Islet precursor cell (in vitro differentiated cells): ENCODE results near the gene BEX5.
"Not testable (repeated sequence)": the region's sequence is repeated elsewhere in the genome, so short reads cannot be mapped to it uniquely, and the experiment has no call there.

ENCODE experiments used
- DNase-seq: peaks from one replicate; pipeline ENCODE4 v3.0.0-alpha.2; 2018

BEX5 gene

DNA sequence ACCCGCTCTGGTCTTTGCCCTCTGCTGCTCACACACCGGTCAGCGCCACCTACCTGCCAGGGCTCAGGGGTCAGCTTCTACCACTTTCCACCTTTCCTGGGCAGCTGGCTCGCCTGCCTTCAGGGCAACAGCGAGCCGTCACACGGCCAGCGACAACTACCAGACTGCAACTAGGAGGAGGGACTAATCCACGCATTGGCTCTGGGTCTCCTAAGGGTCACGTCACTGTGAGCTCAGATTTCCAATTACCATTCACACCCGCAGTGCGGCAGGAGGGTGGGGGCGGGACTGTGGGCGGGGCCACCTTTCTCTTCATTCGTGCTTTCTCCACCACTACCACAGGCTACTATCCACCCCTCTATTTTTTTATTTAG, at the start of gene BEX5:
BEX5 (minus strand) TSS at position 172 of the 374 bp plus-strand sequence. CDS start 1,712 bp downstream, outside the sequence.
- DNase-seq = peak; percentile 88

DNA sequence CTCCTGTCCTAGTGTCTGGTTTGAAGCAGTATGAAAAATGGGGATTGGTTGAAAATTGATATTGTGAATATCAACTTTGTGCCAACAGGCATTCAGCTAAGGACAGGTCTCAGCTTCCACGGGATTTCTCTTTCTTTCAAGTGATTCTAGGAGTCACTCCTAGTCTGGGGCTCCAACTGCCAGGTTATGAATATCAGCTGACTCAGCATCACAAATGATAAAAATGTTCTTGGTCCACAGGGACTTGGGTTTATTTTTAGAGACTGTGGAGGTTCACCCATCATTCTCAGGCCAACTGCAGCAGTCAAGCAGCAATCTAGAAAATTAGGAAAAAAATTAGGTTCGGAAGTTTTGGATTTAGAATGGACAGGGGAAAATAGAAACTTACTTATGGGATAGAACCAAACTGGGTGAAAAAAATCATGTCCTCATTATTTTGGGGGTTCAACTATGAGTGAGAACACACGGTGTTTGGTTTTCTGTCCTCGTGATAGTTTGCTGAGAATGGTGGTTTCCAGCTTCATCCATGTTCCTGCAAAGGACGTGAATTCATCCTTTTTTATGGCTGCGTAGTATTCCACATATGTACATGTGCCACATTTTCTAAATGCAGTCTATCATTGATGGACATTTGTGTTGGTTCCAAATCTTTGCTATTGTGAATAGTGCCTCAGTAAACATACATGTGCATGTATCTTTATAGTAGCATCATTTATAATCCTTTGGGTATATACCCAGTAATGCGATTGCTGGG, 30.4 kb upstream of the BEX5 start:
- no peak for DNase-seq

DNA sequence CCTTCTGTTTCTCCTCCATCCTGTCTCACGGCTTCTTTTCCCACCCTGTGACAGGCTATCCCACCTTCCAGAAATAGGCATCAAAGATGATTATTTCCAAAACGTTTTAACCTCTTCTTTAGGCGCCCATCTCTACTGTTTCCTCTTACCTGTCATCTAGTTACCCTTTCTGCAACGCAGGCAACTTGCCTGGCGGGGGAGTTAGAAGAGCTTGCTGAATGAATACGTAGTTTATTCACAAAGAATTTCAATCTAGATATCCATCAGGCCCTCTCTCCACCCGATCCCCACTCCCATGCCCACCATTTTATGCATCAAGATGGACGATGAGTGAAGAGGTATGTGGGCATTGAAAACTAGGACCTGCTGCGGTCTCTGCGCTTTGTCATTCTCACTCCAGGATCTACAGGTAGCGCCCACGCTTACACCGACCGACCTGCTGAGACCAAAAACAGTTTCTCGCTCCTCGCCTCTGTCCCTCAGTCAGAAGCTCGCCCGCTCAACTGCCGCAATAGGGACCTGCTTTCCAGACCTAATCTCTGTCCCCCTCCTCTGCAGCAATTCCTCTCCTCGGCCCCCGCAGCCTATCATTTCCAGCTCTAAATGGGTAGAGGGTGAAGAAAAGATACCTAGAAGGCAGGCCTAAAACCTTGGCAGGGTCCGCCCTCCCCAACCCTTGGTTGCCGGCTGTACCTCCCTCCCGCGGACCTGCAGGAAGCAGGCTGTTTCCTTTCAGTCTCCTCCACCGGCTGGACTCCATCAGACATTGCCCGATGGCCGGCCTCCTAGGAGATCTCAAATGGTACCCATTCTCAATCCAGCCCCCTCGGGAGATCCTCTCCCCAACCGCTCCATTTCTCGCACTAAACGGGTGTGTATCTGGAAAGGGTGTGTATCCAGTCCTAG, 624 bp downstream of the BEX5 start:
- no peak for DNase-seq

DNA sequence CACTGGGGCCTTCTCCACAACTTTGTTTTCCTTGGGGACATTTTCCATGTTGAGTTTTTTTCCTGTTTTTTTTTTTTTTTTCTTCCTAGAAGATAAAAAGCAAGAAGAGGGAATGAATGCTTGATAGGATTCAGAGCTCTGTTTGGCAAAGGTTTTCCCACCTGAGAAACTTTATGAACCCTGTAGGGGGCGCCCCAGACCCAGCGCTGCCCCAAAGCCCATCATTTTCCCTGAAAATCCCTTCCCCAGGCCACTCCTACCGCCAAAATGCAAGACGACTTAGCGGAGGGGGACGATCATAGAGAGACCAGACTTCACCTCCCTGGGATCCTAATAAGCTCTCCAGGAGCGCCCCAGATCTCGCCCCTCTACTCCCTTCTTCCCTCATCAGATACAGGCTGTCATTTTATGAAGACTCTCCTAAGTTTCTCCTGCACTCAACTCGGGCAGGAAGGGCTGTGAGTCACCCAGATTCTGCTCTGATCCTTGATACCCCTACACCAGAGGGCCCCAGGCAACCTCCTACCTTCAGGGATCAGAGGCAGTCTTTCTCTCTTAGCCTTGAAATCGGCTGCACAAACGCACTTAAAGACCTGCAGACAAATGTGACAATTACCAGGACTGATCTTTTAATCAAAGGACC, 1.4 kb downstream of the BEX5 start:
- DNase-seq = no peak

DNA sequence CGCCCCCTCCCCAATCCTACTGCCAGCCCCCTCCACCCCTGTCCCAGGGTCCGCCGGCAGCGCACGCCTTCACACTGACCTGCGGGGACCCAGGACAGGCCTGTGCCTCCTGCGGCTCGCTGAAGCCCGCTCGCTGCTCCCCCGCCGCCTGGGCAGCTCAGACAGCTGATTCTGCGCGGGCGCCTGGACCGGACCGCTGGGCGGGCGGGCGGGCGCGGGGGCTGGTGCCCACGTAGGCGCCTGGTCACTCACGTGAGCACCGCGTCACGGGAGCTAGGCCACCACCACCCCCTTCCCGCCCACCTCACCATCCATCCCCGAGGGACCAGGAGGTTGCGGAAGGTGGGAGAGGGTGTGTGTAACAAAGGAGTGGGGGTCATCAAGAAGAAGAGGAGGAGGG, 13.5 kb downstream of the BEX5 start, which contains the start of gene TCEAL6:
TCEAL6 (minus strand) TSS at position 208 of the 400 bp plus-strand sequence.
- DNase-seq = not testable (repeated sequence)

DNA sequence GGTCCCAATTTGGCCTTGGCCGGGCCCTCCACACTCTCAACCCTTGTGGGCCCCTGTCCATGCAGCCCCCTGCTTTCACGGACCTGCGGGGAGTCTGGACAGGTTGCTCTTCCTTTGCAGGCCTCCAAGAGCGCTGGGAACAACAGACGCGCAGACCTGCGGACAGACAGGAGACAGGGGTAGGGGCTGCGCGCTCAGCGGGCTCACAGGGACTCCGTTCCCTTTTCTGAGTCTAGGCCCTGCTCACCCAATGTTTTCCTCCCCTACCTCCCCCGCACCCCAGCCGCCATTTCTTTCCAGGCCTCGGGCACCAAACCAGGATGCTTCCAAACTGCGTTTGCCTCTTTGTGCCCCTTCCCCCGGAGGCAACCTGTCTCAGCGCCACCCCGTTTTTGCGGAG, 14.1 kb downstream of the BEX5 start:
- DNase-seq = not testable (repeated sequence)

DNA sequence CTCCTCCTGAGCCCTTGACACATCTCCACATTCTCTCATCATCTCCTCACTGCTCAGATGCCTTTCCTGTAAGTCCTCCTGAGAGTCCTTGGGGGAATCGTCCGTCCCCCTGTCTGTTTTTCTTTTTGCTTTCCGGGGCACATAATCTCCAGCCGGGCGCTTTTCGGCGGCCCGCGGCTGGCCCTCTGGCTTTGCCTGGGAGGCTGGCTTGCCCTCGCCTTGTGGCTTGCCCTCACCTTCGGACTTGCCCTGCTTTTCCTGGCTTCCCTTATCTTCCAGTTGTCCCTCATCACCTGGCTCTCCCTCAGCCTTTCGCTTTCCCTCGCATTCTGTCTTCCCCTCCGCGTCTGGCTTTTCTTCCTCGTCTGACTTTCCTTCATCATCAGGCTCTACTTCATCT, 14.9 kb downstream of the BEX5 start:
- DNase-seq = not testable (repeated sequence)

DNA sequence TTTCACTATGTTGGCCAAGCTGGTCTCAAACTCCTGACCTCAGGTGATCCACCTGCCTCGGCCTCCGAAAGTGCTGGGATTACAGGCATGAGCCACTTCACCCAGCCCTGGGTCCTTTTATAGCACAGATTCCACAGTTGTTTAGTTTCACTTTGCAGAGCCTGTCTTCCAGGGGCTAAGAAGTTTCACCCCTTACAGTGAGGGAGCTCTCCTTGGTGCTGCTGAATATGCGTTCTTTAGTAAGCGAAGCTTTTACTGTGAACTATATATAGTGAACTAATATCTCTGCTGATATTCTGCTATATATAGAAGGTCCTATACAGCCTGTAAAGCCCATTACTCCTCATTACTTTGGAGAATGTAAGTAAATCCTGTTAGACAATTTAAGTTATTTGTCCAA, 17.7 kb downstream of the BEX5 start:
- no peak for DNase-seq

DNA sequence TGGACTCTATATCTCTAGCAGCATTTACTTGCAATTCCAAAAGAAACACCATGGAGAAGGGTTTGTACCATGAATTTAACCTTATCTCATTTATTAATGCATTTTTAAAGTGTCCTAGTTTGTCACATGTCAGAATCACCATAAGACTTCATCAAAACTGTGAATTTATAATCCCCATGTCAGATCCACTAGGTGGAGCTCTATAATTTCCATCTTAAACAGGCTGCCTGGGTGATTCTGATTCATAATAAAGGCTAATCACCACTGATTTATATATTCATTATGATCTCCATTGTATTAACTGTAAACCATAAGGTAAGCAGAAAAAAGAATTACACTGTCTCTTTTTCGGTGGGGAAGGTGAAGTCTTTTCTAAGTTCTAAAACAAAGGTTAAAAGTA, 26.3 kb downstream of the BEX5 start:
- no peak for DNase-seq

DNA sequence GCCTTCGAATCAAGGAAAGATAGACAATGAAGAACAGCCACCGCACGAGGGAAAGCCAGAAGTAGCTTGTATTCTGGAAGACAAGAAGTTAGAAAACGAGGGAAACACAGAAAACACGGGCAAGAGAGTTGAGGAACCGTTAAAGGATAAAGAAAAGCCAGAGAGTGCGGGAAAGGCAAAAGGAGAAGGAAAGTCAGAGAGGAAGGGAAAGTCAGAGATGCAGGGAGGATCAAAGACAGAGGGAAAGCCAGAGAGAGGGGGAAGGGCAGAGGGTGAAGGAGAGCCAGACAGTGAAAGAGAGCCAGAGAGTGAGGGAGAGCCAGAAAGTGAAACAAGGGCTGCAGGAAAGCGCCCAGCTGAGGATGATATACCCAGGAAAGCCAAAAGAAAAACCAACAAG, 28.9 kb downstream of the BEX5 start:
- no peak for DNase-seq

DNA sequence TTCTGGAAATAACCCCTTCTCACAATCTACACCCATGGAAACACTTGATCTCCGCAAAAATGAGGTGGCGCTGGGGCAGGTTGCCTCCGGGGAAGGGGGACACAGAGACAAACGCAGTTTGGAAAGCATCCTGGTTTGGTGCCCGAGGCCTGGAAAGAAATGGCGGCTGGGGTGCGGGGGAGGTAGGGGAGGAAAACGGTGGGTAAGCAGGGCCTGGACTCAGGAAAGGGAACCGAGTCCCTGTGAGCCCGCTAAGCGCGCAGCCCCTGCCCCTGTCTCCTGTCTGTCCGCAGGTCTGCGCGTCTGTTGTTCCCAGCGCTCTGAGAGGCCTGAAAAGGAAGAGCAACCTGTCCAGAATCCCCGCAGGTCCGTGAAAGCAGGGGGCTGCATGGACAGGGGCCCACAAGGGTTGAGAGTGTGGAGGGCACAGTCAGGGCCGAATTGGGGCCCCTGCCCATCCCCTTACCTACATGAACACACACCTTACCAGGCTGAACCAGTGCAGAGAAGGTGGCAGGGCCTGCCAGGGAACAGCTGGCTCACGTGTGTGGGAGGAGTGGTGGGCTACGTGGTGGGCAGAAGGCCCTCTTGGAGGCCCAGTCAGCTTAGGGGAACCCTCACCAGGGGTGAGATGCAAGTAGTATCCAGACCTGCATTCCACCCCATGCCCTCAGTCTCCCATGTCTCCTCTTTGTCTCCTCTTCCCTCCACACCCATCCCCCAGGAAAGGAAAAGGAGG, 29.5 kb downstream of the BEX5 start:
- DNase-seq = not testable (repeated sequence)

DNA sequence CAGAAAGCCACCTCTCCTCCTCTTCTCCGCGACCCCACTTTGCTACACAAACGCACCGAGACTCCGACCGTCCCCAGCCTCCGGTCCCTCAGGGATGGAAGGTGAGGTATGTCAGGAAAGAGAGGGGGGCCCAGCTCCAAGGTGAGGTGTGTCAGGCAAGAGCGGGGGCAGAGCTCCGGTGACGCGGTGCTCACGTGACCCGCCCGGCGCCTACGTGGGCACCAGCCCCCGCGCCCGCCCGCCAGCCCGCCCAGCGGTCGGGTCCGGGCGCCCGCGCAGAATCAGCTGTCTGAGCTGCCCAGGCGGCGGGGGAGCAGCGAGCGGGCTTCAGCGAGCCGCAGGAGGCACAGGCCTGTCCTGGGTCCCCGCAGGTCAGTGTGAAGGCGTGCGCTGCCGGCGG, 30.3 kb downstream of the BEX5 start, which contains the start of gene TCEAL2:
TCEAL2 (plus strand) TSS at position 244 of the 400 bp plus-strand sequence. CDS start 1,152 bp downstream, outside the sequence.
- DNase-seq = peak; percentile 53

DNA sequence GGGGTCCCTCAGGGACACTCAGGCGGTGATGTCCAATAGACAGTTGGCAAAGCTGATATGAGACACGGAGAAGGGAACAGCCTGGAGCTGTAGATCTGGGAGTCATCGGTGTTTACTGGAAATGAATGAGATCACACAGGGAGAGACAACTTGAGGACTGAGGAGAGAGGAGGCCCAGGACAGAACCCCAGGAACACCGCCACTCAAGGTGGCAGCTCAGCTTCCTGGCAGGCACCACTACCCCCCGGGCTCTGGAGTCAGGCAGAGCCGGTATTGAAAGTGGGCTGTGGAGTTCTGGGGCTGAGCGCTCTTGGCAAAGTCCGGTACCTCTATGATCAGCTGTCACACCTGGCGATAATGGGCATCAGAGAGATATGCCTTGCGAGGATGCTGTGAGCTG, 30.8 kb downstream of the BEX5 start:
- DNase-seq = not testable (repeated sequence)

DNA sequence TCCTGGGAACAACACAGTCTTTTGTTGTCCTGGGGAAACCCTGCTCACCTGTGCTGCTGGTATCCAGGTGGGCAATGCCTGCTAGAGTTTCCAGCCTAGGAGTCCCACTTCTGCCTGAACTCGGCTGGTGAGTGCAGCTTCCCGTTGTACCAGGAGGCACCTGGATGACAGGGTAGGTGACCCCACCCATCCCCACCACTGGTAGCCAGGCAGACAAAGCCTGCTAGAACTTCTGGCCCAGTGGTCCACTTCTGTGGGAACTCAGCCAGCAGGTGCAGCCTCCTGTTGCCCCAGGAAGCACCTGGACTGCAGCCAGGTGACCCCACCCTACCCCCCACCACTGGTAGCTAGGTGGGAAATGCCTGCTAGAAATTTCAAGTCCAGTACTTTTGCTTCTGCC, 40.0 kb downstream of the BEX5 start:
- DNase-seq = no peak

DNA sequence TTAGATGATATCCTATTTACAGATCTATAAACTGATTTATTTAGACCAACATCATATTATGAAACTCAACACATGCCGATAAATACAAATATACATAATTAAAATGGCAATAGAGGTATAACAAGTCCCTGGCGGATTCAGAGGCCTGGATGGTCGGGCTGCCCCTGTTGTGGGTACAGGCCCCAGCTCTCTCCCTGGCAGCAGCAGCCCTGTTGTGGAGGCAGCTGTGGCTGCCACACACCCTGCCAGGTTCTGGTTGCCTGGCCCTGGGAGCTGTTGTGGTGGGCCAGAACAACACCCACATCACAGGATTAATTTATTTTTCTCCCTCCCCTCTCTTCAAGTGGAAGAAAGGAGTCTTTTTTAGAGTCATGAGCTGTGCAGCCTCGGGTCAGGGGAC, 42.4 kb downstream of the BEX5 start:
- no peak for DNase-seq
